GM19463 (cell line): ENCODE data around the gene EDRF1.

Source experiments
- ATAC-seq: cut with Tn5 transposase; IDR thresholded peaks from one replicate; pipeline ENCODE4 v1.9.1; 2021; ENCODE audit warnings: mild to moderate bottlenecking, moderate library complexity; ENCODE audit not compliant: unreplicated experiment

EDRF1 gene

GRCh38 chr10:125783957-125784356, 64.4 kb downstream of the EDRF1 start:
- peak; percentile 79 for ATAC-seq

GRCh38 chr10:125785791-125786190, 66.3 kb downstream of the EDRF1 start:
- ATAC-seq, result no peak

- ATAC-seq, result no peak
These were observed 68.9 kb downstream of the EDRF1 start for GRCh38 chr10:125788156-125789034.

GRCh38 chr10:125792342-125793300, 73.1 kb downstream of the EDRF1 start:
- no peak for ATAC-seq

- ATAC-seq, result no peak
These were observed 75.6 kb downstream of the EDRF1 start for GRCh38 chr10:125795128-125795527.

GRCh38 chr10:125795637-125796190, 76.2 kb downstream of the EDRF1 start:
- ATAC-seq, result no peak

- no peak for ATAC-seq
These were observed 77.9 kb downstream of the EDRF1 start for GRCh38 chr10:125797424-125797823.

GRCh38 chr10:125797994-125798662, 78.6 kb downstream of the EDRF1 start:
- ATAC-seq, result no peak

- ATAC-seq, result no peak
These were observed 80.1 kb downstream of the EDRF1 start for GRCh38 chr10:125799451-125800182.

- no peak for ATAC-seq
These were observed 82.1 kb downstream of the EDRF1 start for GRCh38 chr10:125801574-125801973.

GRCh38 chr10:125802131-125802530, 82.6 kb downstream of the EDRF1 start:
- ATAC-seq, result no peak

GRCh38 chr10:125802739-125803138, 83.2 kb downstream of the EDRF1 start:
- ATAC-seq, result no peak

GRCh38 chr10:125808047-125808446, 88.5 kb downstream of the EDRF1 start:
- ATAC-seq, result no peak

- ATAC-seq, result no peak
These were observed 91.7 kb downstream of the EDRF1 start for GRCh38 chr10:125811251-125811650.

GRCh38 chr10:125812128-125812750, 92.7 kb downstream of the EDRF1 start:
- no peak for ATAC-seq
